ENCODE data around the gene ULBP3.

ULBP3 gene

DNA sequence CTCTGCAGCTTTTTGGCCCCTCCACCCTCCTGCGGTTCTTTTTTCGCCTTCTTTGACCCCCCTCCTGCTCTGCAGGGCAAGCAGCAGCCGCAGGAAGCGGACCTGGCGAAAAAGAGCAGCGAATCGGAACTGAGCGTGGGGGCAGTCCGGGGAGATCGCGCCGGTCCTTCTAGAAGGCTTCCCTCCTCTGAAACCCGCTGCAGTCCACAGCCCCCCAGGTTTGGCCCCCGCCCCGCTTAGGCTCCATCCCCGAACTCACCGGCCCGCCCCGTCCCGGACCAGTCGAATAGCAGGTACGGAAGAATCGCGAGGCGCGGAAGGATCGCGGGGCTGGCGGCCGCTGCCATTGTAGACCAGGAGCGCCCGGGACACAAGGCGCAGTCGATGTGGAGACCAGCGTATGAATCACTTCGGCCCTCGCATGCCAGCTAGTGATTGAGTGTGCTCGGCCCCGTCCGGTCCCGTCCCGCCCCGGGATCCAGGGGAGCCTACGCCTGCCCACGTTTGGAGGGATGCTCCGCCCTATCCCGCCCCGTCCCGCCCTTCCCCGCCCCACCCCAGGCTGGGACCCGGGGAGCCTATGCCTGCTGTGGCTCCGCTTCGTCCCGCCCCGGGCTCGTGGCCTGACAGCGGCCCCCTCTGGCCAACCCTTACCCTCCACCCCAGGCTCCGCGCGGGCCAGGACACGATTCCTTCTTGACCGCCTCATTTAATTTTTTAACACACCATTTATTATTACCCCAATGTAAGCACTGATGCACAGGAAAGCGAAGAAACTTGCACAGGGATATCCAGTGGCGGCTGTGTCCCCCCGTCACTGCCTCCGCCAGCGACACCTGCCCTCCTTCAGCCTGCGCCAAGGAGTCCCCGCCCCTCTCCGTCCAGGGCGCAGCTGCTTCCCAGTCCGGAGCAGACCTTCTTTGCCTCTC is at the start of gene ULBP3:
TSS of gene ULBP3 (minus strand) at position 402 of the 929 bp plus-strand sequence. CDS start at position 347, 55 bp downstream.
- peak; percentile 70 for DNase-seq

GRCh38 chr6:150118627-150119026 is 49.7 kb upstream of the ULBP3 start:
- DNase-seq = peak; percentile 57

DNA sequence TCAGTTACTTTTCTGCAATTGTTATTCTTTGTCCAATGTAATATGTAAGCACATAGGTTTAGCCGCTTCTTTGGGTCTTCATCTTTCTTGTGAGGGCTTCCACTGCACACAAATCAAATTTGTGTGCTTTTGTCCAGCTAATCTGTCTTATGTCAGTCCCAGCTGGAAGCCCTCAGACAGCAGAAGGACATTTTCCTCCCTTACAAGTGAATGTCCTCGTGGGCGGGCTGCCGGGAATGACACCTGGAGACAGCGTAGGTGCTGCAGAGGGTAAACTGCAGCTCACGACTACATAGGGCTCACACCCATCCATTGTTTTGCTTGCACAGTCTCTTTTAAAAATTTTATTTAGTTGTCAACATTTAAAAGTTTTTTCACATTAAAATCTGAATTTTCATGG is 49.3 kb upstream of the ULBP3 start:
- no peak for DNase-seq

DNA sequence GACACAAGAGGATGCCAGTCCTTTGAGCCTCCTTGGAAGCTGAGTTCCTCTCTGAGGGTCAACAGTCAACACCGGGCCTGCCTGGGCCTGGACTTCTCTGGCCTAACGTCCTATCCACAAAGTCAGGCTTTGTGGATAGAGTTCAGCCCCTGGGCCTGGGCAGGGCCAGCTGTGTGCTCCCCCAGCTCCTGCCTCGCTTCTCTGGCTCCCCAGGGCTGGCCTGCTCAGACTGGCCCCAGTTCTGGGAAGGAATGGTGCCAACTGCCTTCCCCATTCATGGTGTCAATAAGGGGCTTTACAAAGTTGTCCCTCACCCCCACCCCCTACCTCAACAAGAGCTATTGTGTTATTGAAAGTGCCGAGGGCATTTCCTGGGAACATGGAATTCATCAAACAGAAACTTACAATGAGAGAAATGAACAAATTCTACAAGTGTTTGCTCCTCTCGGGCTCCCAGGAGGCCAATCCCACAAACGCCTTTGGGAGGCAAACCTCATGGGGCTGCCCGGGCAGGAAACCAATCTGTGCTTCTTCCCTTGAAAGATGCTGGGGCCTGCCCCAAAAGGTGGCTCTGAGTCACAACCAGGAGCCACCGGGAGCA is 47.4 kb upstream of the ULBP3 start:
- DNase-seq = no peak

DNA sequence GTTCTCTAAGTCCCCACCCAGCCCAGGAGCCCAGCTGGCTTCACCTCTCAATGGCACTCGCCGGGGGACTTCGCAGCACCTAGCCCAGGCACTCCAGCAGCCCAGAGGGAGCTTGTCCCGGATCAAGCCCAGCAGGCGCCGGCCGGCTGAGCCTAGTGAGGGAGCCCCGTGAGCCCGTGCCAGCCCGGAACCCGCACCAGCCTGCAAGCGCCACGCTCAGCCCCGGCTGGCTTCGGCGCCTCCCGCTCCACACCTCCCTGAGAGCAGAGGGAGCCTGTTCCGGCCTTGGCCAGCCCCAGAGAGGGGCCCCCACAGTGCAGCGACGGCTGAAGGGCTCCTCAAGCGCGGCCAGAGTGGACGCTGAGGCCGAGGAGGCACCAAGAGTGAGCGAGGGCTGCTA is 46.8 kb upstream of the ULBP3 start:
- DNase-seq = no peak

DNA sequence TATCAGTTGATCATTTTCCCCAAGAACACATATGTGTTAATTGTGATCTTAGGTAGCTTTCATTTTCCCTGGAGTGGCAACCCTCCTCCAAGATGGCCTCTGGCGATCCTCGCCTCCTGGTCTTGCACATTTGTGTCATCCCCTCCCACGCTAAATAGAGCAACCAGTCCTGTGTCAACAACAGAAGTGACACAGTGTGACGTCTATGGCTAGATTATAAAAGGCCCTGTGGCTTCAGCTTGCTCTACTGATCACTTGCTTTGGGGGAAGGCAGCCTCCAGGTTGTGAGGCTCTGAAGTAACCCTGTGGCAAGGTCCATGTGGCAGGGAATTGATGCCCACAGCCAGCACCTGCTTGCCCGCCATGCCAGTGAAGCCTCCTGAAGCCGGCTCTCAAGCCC is 43.3 kb upstream of the ULBP3 start:
- DNase-seq = no peak

DNA sequence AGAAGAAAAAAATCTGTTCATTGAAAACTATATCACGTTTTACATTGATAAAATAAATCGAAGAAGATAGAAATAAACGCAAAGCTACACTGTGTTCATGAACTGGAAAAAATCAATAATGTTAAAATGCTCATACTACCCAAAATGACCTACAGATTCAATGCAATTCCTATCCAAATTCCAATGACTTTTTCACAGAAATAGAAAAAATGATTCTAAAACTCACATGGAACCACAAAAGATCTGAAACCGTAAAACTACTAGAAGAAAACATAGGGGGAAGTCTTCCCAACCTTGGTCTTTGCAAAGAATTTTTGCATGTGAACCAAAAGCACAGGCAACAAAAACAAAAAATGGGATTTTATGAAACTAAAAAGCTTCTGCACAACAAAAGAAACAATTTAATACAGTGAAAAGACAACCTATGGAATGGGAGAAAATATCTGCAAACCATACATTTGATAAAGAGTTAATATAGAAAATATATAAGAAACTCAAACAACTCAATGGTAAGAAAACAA is 33.9 kb upstream of the ULBP3 start:
- no peak for DNase-seq

- no peak for DNase-seq
Observed at GRCh38 chr6:150100745-150101144, 31.8 kb upstream of the ULBP3 start.

GRCh38 chr6:150099953-150100352 is 31.0 kb upstream of the ULBP3 start:
- DNase-seq = no peak

- no peak for DNase-seq
Observed at GRCh38 chr6:150099546-150099945, 30.6 kb upstream of the ULBP3 start.

GRCh38 chr6:150098155-150098554 is 29.2 kb upstream of the ULBP3 start:
- no peak for DNase-seq

- DNase-seq = no peak
Observed at GRCh38 chr6:150093397-150093796, 24.5 kb upstream of the ULBP3 start.

- DNase-seq = no peak
Observed at GRCh38 chr6:150091476-150091875, 22.6 kb upstream of the ULBP3 start.

- no peak for DNase-seq
Observed at GRCh38 chr6:150090328-150090727, 21.4 kb upstream of the ULBP3 start.

DNA sequence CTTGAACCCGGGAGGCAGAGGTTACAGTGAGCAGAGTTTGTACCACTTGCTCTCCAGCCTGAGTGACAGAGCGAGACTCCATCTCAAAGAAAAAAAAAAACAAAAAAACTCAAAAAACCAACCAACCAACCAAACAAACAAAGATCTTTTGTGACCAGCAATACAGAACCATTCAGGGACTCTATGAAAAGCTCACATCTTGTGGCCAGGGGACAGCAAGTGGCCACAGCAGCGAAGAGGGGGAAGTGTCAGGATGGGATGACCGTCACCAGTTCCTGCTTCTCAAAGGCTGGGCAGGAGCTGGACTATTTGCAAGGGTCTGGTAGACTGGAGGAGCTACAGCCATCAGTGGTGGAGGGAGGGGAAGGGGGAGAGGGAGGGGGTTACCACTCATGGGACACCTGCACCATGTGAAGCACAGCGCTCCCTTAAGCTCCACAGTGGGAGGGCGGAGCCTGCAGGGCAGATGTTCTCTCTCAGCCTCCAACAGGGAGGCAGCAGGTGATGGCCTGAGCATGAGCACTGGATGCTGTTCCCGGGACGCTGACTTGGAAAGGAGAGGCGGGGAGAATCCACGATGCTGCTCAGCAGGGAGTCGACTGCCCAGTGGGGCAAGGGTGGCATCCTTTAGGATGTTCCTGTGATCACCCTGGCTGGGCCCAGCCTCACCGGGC is 19.7 kb upstream of the ULBP3 start:
- peak; percentile 68 for DNase-seq

DNA sequence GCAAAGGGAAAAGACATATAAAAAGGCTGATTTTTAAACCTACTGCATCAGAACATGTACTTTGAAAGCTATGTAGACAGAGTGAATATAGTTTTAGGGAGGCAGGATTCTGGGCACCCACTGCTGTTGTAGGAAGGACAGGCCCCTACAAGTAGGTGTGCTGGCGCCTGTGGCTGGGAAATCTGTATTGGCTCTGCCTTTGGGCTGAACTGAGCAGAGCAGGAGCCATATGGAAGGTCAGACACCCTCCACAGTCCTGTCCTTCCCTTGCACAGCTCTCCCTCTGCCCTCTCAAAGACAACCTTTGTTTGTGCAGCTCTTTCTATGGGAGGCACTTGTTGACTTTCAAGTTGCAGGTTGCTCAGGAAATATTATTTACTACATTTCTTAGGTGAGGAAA is 18.4 kb upstream of the ULBP3 start:
- DNase-seq = no peak

DNA sequence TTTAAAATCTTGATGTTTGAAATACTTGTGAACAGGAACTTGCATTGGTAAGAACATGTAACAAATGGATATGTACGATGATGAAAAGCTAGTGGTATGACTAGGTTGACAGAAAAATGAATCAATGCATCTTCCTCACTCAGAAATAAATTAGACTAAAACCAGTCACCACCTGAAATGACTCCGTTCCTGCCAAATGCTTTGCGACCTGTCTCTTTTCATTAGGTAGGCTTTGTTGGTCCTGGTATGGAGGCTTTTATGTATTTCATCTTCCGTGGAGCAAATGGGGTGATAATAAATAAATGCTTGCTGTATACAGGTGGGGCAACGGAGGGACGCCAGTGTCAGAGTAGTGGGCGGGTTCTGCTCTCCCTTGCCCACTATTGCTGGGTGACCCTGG is 17.1 kb upstream of the ULBP3 start:
- DNase-seq = no peak

DNA sequence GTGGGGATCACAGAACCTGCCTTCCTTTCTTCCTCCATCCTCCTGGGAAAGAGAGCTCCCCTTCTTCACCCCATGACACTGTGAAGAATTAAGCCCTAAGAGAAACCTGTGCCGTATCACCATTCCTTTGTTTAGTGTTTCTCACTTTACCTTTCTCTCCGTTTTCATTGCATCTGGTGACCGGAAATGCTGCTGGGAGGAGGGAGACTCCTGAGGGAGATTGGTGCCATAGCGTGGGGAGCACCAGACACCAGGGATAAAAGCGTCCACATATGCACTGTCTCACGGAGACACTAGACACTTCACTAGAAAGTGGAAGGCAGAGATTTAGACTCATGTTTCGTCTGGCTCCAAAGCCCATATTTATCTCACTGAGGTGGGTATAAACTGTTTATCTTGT is 15.5 kb upstream of the ULBP3 start:
- DNase-seq = no peak

- no peak for DNase-seq
Observed at GRCh38 chr6:150083839-150084238, 14.9 kb upstream of the ULBP3 start.

DNA sequence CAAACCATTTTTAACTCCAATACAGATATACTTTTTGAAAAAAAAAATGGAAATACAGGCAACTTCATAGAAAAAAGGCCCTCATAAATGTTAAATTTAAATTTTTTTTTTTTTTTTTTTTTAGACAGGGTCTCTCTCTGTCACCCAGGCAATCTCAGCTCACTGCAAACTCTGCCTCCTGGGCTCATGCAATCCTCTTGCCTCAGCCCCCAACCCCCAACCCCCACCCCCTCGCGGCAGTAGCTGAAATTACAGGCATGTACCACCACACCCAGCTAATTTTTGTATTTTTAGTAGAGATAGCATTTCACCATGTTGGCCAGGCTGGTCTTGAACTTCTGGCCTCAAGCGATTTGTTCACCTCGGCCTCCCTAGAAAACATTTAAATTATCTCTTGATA is 12.8 kb upstream of the ULBP3 start:
- no peak for DNase-seq

DNA sequence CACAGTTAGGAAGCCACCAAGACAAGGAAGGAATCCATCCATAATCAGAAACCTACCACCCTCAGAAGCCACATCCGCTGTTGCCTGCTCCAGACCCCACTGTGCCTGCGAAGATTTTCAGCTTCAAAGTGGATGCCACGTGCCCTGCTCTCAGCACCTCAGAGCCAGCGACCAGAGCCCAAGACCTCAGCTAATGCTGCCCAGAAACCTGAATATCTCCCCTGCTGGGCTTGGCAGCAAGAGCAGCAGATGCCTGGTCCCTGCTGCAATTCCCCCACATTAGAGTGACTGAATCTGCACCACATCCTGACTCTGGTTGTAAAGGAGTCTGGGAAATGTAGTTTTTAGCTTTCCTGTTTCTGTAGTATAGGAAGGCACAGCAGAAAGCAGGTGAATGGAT is 10.7 kb upstream of the ULBP3 start:
- DNase-seq = no peak

GRCh38 chr6:150078788-150079187 is 9.9 kb upstream of the ULBP3 start:
- DNase-seq = no peak

GRCh38 chr6:150076196-150076893 is 7.4 kb upstream of the ULBP3 start:
- no peak for DNase-seq
